H1 (cell line): Measurements from ENCODE around the gene SGMS1. TPM values are rescaled to one million over a fixed set of nuclear protein-coding genes. Genes with fewer than 3 reads are reported as not detected.

Source experiments
- CTCF ChIA-PET: fragments of 300-600 bp; sonication (Branson Sonifier 250); formaldehyde crosslinking; loops from one replicate; lab custom pipeline; 2021; ENCODE audit not compliant: partially characterized antibody; lab: Charles Lee
- POLR2A ChIA-PET: fragments of 300-600 bp; sonication (Branson Sonifier 250); formaldehyde crosslinking; loops from one replicate; lab custom pipeline; 2021; ENCODE audit warnings: inconsistent platforms; ENCODE audit not compliant: partially characterized antibody; lab: Charles Lee
- DNase-seq, 2 experiments: peaks; one replicate each; pipeline versions ENCODE4 v3.0.0 to v3.0.0-alpha.2; 2010 to 2022; ENCODE audit warnings: low spot score in 2 of 2, low read depth in 1 of 2, mixed read lengths in 1 of 2
- FAIRE-seq: peaks from 2 replicates; lab custom pipeline; 2011; peaks lifted over from hg19 to GRCh38; lab: Jason Lieb, UNC
- H2AFZ ChIP-seq: 2 replicates; pipeline ENCODE4 v1.8.1; 2012; ENCODE audit warnings: low read length, inconsistent platforms
- H2AK5ac ChIP-seq: 2 replicates; pipeline ENCODE4 v1.6.1; 2013; ENCODE audit warnings: low read depth, low read length
- H2BK120ac ChIP-seq: replicated peaks from 2 replicates; pipeline ENCODE3; 2013; ENCODE audit warnings: low read depth, low read length, inconsistent platforms
- H2BK12ac ChIP-seq: 2 replicates; pipeline ENCODE4 v1.6.1; 2013; ENCODE audit warnings: low read depth, low read length
- H2BK15ac ChIP-seq: 2 replicates; pipeline ENCODE4 v1.6.1; 2013; ENCODE audit warnings: low read length
- H2BK20ac ChIP-seq: 2 replicates; pipeline ENCODE4 v1.6.1; 2013; ENCODE audit warnings: low read length
- H2BK5ac ChIP-seq: 2 replicates; pipeline ENCODE4 v1.6.1; 2013; ENCODE audit warnings: low read depth, low read length
- H3K14ac ChIP-seq: 2 replicates; pipeline ENCODE4 v1.6.1; 2013; ENCODE audit warnings: inconsistent platforms; ENCODE audit not compliant: insufficient read length
- H3K18ac ChIP-seq: 2 replicates; pipeline ENCODE4 v1.6.1; 2013; ENCODE audit warnings: low read length; ENCODE audit errors: extremely low read depth
- H3K23ac ChIP-seq: 2 replicates; pipeline ENCODE4 v1.6.1; 2013; ENCODE audit warnings: inconsistent platforms; ENCODE audit not compliant: insufficient read length
- H3K23me2 ChIP-seq: 2 replicates; pipeline ENCODE4 v1.6.1; 2013; ENCODE audit warnings: low read depth, low read length
- H3K27ac ChIP-seq: 2 replicates; pipeline ENCODE4 v1.6.1; 2011; ENCODE audit warnings: low read depth, low read length, inconsistent platforms
- H3K27me3 ChIP-seq, 4 experiments: replicated peaks in 1 of 4; 1 replicate in 1 of 4; 2 replicates in 3 of 4; pipeline versions ENCODE4 v1.6.1 to v1.8.1; 2011 to 2013; ENCODE audit warnings: low read length in 3 of 4, mild to moderate bottlenecking in 3 of 4, inconsistent platforms in 2 of 4, mixed read lengths in 2 of 4, moderate library complexity in 1 of 4; ENCODE audit not compliant: control insufficient read depth in 3 of 4, insufficient read depth in 3 of 4; ENCODE audit errors: extremely low read depth in 1 of 4
- H3K36me3 ChIP-seq, 4 experiments: 2 replicates each; pipeline versions ENCODE4 v1.6.1 to v1.8.1; 2011 to 2013; ENCODE audit warnings: mild to moderate bottlenecking in 4 of 4, low read length in 3 of 4, moderate library complexity in 2 of 4, control low read depth in 1 of 4, inconsistent platforms in 1 of 4; ENCODE audit not compliant: insufficient read depth in 4 of 4, control insufficient read depth in 2 of 4
- H3K4ac ChIP-seq: replicated peaks from 2 replicates; pipeline ENCODE3; 2013; ENCODE audit warnings: low read length, low read depth, mixed read lengths, inconsistent platforms; ENCODE audit not compliant: insufficient read length
- H3K4me1 ChIP-seq, 4 experiments: replicated peaks in 1 of 4; 1 replicate in 1 of 4; 2 replicates in 3 of 4; pipeline versions ENCODE4 v1.6.1 to v1.8.1; 2011 to 2013; ENCODE audit warnings: low read length in 3 of 4, inconsistent platforms in 2 of 4, mixed read lengths in 1 of 4; ENCODE audit not compliant: insufficient read depth in 4 of 4, control insufficient read depth in 3 of 4
- H3K4me2 ChIP-seq, 2 experiments: 2 replicates each; pipeline versions ENCODE4 v1.6.1 to v1.8.1; 2011 to 2013; ENCODE audit warnings: low read depth in 2 of 2, low read length in 2 of 2, control low read depth in 1 of 2, inconsistent platforms in 1 of 2, mild to moderate bottlenecking in 1 of 2; ENCODE audit not compliant: insufficient read depth in 1 of 2
- H3K4me3 ChIP-seq, 4 experiments: fragments of 200-600, 300-600 bp in 1 of 4; sonication (generic), shearing (Covaris generic), sonication (Bioruptor Twin) in 1 of 4; 2 replicates each; pipeline versions ENCODE4 v1.5.1 to v1.8.1; 2011 to 2016; ENCODE audit warnings: low read length in 4 of 4, low read depth in 3 of 4, control low read depth in 2 of 4, inconsistent platforms in 2 of 4, mild to moderate bottlenecking in 2 of 4, mixed read lengths in 1 of 4, moderate library complexity in 1 of 4; ENCODE audit not compliant: insufficient read depth in 2 of 4; ENCODE audit errors: extremely low read depth in 1 of 4
- H3K56ac ChIP-seq: replicated peaks from 2 replicates; pipeline ENCODE3; 2013; ENCODE audit warnings: low read depth, mild to moderate bottlenecking, mixed read lengths, low read length, inconsistent platforms; ENCODE audit not compliant: insufficient read length
- H3K79me1 ChIP-seq: 2 replicates; pipeline ENCODE4 v1.6.1; 2013; ENCODE audit warnings: low read depth, low read length, control low read depth
- H3K79me2 ChIP-seq, 2 experiments: 2 replicates each; pipeline versions ENCODE4 v1.6.1 to v1.8.1; 2012 to 2013; ENCODE audit warnings: low read length in 2 of 2, mild to moderate bottlenecking in 2 of 2, inconsistent platforms in 1 of 2; ENCODE audit not compliant: insufficient read depth in 2 of 2, control insufficient read depth in 1 of 2
- H3K9ac ChIP-seq, 4 experiments: replicated peaks in 1 of 4; 1 replicate in 1 of 4; 2 replicates in 3 of 4; pipeline versions ENCODE4 v1.6.1 to v1.8.1; 2011 to 2013; ENCODE audit warnings: low read depth in 3 of 4, low read length in 3 of 4, control low read depth in 2 of 4, mild to moderate bottlenecking in 2 of 4, moderate library complexity in 2 of 4, inconsistent platforms in 1 of 4; ENCODE audit errors: extremely low read depth in 1 of 4
- H3K9me3 ChIP-seq, 2 experiments: 2 replicates each; pipeline versions ENCODE4 v1.6.1 to v1.8.1; 2012 to 2013; ENCODE audit warnings: mild to moderate bottlenecking in 2 of 2, moderate library complexity in 2 of 2, control low read depth in 1 of 2, inconsistent platforms in 1 of 2, low read depth in 1 of 2, low read length in 1 of 2, mixed read lengths in 1 of 2; ENCODE audit not compliant: insufficient read depth in 2 of 2
- H4K20me1 ChIP-seq, 2 experiments: replicated peaks in 1 of 2; 2 replicates each; pipeline versions ENCODE3 to v1.8.1; 2011 to 2013; ENCODE audit warnings: inconsistent platforms in 2 of 2, low read length in 2 of 2, mild to moderate bottlenecking in 1 of 2; ENCODE audit not compliant: insufficient read depth in 2 of 2, control insufficient read depth in 1 of 2
- H4K5ac ChIP-seq: 2 replicates; pipeline ENCODE4 v1.6.1; 2013; ENCODE audit warnings: low read length, low read depth, mixed read lengths, inconsistent platforms; ENCODE audit not compliant: insufficient read length
- H4K8ac ChIP-seq: 2 replicates; pipeline ENCODE4 v1.8.0; 2013; ENCODE audit warnings: mild to moderate bottlenecking, moderate library complexity, low read length, inconsistent platforms; ENCODE audit not compliant: insufficient read depth; ENCODE audit errors: extremely low read depth
- H4K91ac ChIP-seq: replicated peaks from 2 replicates; pipeline ENCODE3; 2013; ENCODE audit warnings: low read length, mixed read lengths, inconsistent platforms; ENCODE audit not compliant: insufficient read length
- CHD2 ChIP-seq: IDR thresholded peaks from 2 replicates; pipeline ENCODE4 v1.6.1; 2012; ENCODE audit warnings: low read length, improper control_type of control experiment
- POU5F1 ChIP-seq: IDR thresholded peaks from 2 replicates; pipeline ENCODE4 v1.6.1; 2011; ENCODE audit warnings: low read depth, mild to moderate bottlenecking, low read length, moderate library complexity
- RBBP5 ChIP-seq: IDR thresholded peaks from 2 replicates; pipeline ENCODE4 v1.7.1; 2012; ENCODE audit warnings: low read depth, mild to moderate bottlenecking, inconsistent platforms, low read length, moderate library complexity, borderline replicate concordance
- WGBS, 2 experiments: shearing (Covaris generic) in 1 of 2; methylation state at CpG; one replicate each; pipeline versions ENCODE4 v1.1.6 to v1.1.7; 2013 to 2015; ENCODE audit warnings: low lambda C conversion rate in 2 of 2, mixed read lengths in 2 of 2, inconsistent platforms in 1 of 2, low coverage in 1 of 2, missing lambda C conversion rate in 1 of 2; ENCODE audit not compliant: insufficient replicate concordance in 2 of 2, insufficient coverage in 1 of 2, insufficient read length in 1 of 2; ENCODE audit errors: extremely low coverage in 1 of 2, missing lambda C conversion rate in 1 of 2; 5-methylcytosine and 5-hydroxymethylcytosine counted together
- long read RNA-seq, 2 experiments: library from RNA in 1 of 2; library from capped mRNA in 1 of 2; stranded (forward); transcript quantifications; one replicate each; pipeline ENCODE4 v2.0.0, GENCODE V29; 2021; ENCODE audit warnings: inconsistent platforms in 1 of 2
- polyA minus RNA-seq, 3 experiments: library from RNA; depleted of rRNA, polyadenylated mRNA; stranded (reverse); fragments of >200 nt; gene quantifications; 1 replicate in 2 of 3; 2 replicates in 1 of 3; pipeline ENCODE4 v1.2.3, GENCODE V29; 2011
- polyA plus RNA-seq, 7 experiments: library from polyadenylated mRNA; depleted of rRNA in 3 of 7; stranded (reverse) in 5 of 7; unstranded in 2 of 7; fragments of >200 nt in 5 of 7; fragments of 200-250 nt in 2 of 7; gene quantifications; 1 replicate in 5 of 7; 2 replicates in 1 of 7; 4 replicates in 1 of 7; pipeline versions ENCODE4 v1.2.1 to v1.2.3, GENCODE V29; 2011 to 2013; ENCODE audit warnings: missing spikeins in 2 of 7, mixed read lengths in 2 of 7
- total RNA-seq: library from RNA; stranded (reverse); fragmentation: NEBNext Ultra II Directional; extraction: Animal tissue kit (Norgen Biotek cat#: 25700); gene quantifications from 2 replicates; pipeline ENCODE4 v1.2.1, GENCODE V29; 2021

Gene SGMS1
- total RNA-seq (12.7 and 15.6 TPM in 2 replicates), polyA plus RNA-seq (2011; rRNA removed) (4.8 and 6.0 TPM in 2 replicates), polyA minus RNA-seq (2011; rRNA and poly(A)+ RNA removed) (14.5 and 14.8 TPM in 2 replicates)
- polyA plus RNA-seq (2011; cell fraction: cytosol; rRNA removed): 6.7 TPM
- polyA plus RNA-seq (2011; cell fraction: nucleus; rRNA removed): 12.3 TPM
- 9.0 to 10.5 TPM (median 10.5 TPM) in 4 replicates for polyA plus RNA-seq (2012, experiment 1 of 2)
- polyA plus RNA-seq (2012, experiment 2 of 2): 1.3 TPM
- 8.1 TPM for polyA plus RNA-seq (2013, experiment 1 of 2)
- polyA plus RNA-seq (2013, experiment 2 of 2): 8.7 TPM
- polyA minus RNA-seq (2011; cell fraction: cytosol; rRNA and poly(A)+ RNA removed): 14.5 TPM
- polyA minus RNA-seq (2011; cell fraction: nucleus; rRNA and poly(A)+ RNA removed): 58.9 TPM
- long read RNA-seq, experiment 1, partial matches to known transcripts: 6 of 14 reads
- long read RNA-seq, experiment 1, other reads (novel, unspliced or antisense): 5 of 14 reads
- long read RNA-seq, experiment 2, partial matches to known transcripts: 13 of 14 reads
- long read RNA-seq, experiment 2, other reads (novel, unspliced or antisense): 1 of 14 reads

- H2BK120ac ChIP-seq: no peak within 1 kb of the TSS
- no peaks in the 10 kb centered on the region for H3K36me3 ChIP-seq
- peak within 1 kb of the TSS; percentile 91 to 94 (median 92) for H3K9ac ChIP-seq
- H3K14ac ChIP-seq: no peak within 1 kb of the TSS
- peaks cover 9 to 26% (median 16%) of the 10 kb centered on the region in 4 experiments for H3K4me1 ChIP-seq
- peak within 1 kb of the TSS; percentile 65 to 88 (median 76) for H3K4me3 ChIP-seq
- peak within 1 kb of the TSS; percentile 96 for H2BK5ac ChIP-seq
- H2BK20ac ChIP-seq: no peak within 1 kb of the TSS
- peaks cover 17% of the 10 kb centered on the region for H3K23me2 ChIP-seq
- H3K56ac ChIP-seq: peak within 1 kb of the TSS; percentile 93
- H4K5ac ChIP-seq: peak within 1 kb of the TSS; percentile 98
- ChIA-PET POLR2A (interaction anchor here (0.7 to 2.5 kb wide), 7 partner anchors 13 to 371 kb away, joined by 3 to 21 read pairs (median 5); no protein-coding TSS in a partner anchor), CTCF (interaction anchor here (1.0 to 3.0 kb wide), 3 partner anchors 13 to 71 kb away, joined by 3 to 17 read pairs (median 3); no protein-coding TSS in a partner anchor)
- H2BK12ac ChIP-seq: no peak within 1 kb of the TSS; the same call in 1 of the 2 replicates
- H2AK5ac ChIP-seq: no peak within 1 kb of the TSS
- H3K27me3 ChIP-seq: no peaks in the 10 kb centered on the region; a peak in 1 of 7 replicates
- DNase-seq (peak; percentile 44 to 84), FAIRE-seq (no peak)
- no peaks in the 10 kb centered on the region for H3K9me3 ChIP-seq
- WGBS, 2 experiments: 0% methylated on average over 52 of the region's 74 CpGs; no CpG with 5 or more reads in 1 of the 2 experiments
- no peak within 1 kb of the TSS for H3K4ac ChIP-seq
- peaks cover 2 to 10% of the 10 kb centered on the region in 2 experiments for H4K20me1 ChIP-seq
- peak within 1 kb of the TSS; percentile 98 for H3K18ac ChIP-seq
- peak within 1 kb of the TSS; percentile 60 for H2AFZ ChIP-seq
- H2BK15ac ChIP-seq: peak within 1 kb of the TSS; percentile 97; the same call in 1 of the 2 replicates
- peaks cover 0 to 33% of the 10 kb centered on the region in 2 experiments; a peak in 2 of 4 replicates for H3K79me2 ChIP-seq
- H3K4me2 ChIP-seq: peak within 1 kb of the TSS; percentile 88 to 100
- H3K27ac ChIP-seq: peak within 1 kb of the TSS; percentile 97
- peaks cover 2% of the 10 kb centered on the region; the same call in 1 of the 2 replicates for H3K79me1 ChIP-seq
- peak within 1 kb of the TSS; percentile 97 for H4K91ac ChIP-seq
- peak within 1 kb of the TSS; percentile 99 for H4K8ac ChIP-seq
- H3K23ac ChIP-seq: no peak within 1 kb of the TSS
- TF ChIP-seq POU5F1 (no peak), CHD2 (no peak), RBBP5 (peak; percentile 9; the same call in 1 of the 2 replicates)
Measured at GRCh38 chr10:50623663-50624412, at the start of gene SGMS1. Gene SGMS1 (minus strand): TSS chr10:50623956. CDS start chr10:50344114, 279,842 bp downstream.
